IPS DF 6.9 (cell line): ENCODE data around the gene ADAM11.

ENCODE experiments used
- DNase-seq: peaks from one replicate; pipeline ENCODE4 v3.0.0-alpha.2; 2013; ENCODE audit warnings: low read depth, low spot score
- H3K27ac ChIP-seq: one replicate; pipeline ENCODE4 v1.5.1; 2013; ENCODE audit warnings: low read length, control low read depth
- H3K27me3 ChIP-seq: 2 replicates; pipeline ENCODE4 v1.6.1; 2013; ENCODE audit warnings: mild to moderate bottlenecking, low read length; ENCODE audit not compliant: control insufficient read depth, insufficient read depth
- H3K36me3 ChIP-seq: 2 replicates; pipeline ENCODE4 v1.6.1; 2013; ENCODE audit warnings: low read length; ENCODE audit not compliant: control insufficient read depth, insufficient read depth
- H3K4me1 ChIP-seq: 2 replicates; pipeline ENCODE4 v1.6.1; 2013; ENCODE audit warnings: low read length; ENCODE audit not compliant: control insufficient read depth, insufficient read depth
- H3K4me3 ChIP-seq: 2 replicates; pipeline ENCODE4 v1.5.1; 2013; ENCODE audit warnings: mild to moderate bottlenecking, low read length
- H3K9me3 ChIP-seq: 2 replicates; pipeline ENCODE4 v1.6.1; 2013; ENCODE audit warnings: low read length, inconsistent platforms; ENCODE audit not compliant: control insufficient read depth, insufficient read depth
- WGBS: extraction: QIAGEN DNeasy Blood & Tissue Kit; methylation state at CpG from one replicate; pipeline ENCODE4 v1.1.7; 2013; ENCODE audit warnings: mixed read lengths, missing lambda C conversion rate; ENCODE audit not compliant: insufficient read length, insufficient coverage; 5-methylcytosine and 5-hydroxymethylcytosine counted together

The ADAM11 gene

DNA sequence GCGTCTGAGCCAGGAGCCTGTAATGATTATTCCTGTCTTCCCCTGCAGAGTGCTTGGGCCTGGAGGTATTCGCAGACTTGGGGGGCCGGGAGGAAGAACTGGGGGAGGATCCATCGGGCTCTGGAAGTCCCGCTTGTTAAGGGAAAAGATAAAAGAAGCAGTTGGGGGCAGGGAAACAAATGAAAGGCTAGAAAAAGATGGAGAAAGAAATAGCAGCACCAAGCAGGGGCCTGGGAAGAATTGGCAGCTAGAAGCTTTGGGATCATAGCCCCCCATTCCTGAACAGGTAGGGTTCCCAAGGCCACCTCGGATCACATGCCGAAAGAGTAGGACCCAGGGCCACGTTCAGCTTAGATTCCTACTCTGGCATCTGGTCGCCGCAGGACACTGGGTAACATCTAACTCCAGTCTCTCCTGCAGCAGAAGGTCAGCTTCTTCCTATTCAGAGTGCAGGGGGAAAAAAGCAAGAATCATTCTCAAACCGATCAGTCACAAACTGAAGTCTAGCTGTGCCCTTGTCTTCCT is 23.6 kb downstream of the ADAM11 start:
- Histone ChIP-seq H3K36me3 (no peaks in the 10 kb centered on the region), H3K4me1 (peaks cover 9% of the 10 kb centered on the region), H3K4me3 (no peak overlapping the region), H3K9me3 (no peaks in the 10 kb centered on the region), H3K27me3 (no peaks in the 10 kb centered on the region), H3K27ac (no peak overlapping the region)
- WGBS, result no CpG with 5 or more reads among the region's 11 CpGs
- no peak for DNase-seq

DNA sequence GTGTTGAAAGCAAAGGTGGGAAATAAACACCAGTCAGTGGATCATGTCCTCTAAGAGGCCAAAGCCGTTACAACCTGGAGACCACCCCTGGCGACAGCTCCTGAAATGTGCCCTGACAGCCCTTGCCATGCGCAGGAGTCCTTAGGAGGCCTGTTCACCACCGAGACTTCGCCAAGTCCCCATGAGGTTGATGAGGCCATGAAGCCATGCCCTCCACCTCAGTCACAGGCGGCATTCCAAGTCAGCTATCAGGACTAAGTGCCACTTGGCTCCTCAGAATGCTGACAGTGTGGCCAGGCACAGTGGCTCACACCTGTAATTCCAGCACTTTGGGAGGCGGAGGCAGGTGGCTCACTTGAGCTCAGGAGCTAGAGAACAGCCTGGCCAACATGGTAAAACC is 27.1 kb downstream of the ADAM11 start:
- Histone ChIP-seq H3K9me3 (no peaks in the 10 kb centered on the region), H3K36me3 (no peaks in the 10 kb centered on the region), H3K4me1 (peaks cover 4% of the 10 kb centered on the region; the same call in 1 of the 2 replicates), H3K27me3 (no peaks in the 10 kb centered on the region), H3K4me3 (no peak overlapping the region), H3K27ac (no peak overlapping the region)
- WGBS, result no CpG with 5 or more reads among the region's 7 CpGs
- no peak for DNase-seq

DNA sequence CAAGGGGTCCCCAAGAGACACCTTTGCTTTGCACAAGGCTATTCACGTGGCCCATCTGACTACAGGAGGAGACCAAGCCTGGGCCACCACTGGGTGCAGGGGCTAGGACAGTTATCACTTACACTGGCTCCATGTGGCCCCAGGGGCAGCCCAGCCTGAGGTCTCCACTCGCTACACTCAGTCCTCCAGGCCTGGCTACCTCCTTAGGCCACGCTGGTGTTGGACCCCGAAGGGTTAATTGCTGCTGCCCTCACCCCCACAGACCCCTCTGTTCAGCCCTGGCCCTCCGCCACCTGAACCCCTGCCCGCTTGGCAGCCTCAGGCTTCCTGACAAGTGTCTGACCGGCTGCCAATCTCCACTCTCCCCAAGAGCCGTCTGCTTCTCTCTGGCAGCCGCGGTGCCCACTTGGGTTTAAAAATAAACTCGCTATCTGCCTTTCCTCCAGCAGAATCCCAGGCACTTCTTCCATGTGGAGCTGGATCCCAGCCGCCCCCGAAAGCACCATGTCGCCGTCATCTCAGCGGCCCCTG is 27.8 kb downstream of the ADAM11 start:
- Histone ChIP-seq H3K36me3 (no peaks in the 10 kb centered on the region), H3K4me3 (no peak overlapping the region), H3K27me3 (no peaks in the 10 kb centered on the region), H3K9me3 (no peaks in the 10 kb centered on the region), H3K27ac (no peak overlapping the region), H3K4me1 (no peaks in the 10 kb centered on the region)
- no CpG with 5 or more reads among the region's 16 CpGs for WGBS
- DNase-seq, result no peak

DNA sequence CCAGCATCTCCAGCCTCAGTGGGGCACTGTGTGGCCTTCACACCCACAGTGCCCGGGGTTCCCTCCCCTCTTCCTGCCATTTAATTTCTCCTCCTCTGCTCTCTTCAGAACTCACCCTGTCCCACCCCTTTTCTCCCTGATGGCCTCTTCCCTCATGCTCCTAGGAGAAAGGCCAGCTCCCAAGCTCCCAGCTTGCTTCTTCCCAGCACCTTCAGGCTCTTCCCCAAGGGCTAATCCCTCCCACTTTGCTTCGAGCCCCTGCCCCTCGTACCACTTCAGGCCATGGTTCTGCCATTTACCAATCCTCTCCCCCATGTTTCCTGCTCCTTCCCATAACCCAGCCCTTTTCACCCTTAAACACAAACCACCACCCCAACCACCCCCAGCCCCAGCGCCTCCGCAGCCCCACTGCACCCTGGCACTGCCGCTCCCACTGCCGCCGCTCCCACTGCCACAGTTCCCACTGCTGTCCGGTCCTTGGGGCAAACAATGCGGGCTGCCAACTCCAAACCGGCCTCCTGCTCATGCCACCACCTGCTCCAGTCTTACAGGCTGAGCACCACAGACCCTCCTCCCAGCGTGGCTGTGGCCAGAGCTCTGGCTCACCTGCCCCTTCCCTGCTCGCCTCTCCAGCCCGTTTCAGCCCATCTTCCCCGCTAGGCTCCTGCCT is 28.6 kb downstream of the ADAM11 start:
- H3K27ac ChIP-seq, result no peak overlapping the region
- DNase-seq, result no peak
- no peak overlapping the region for H3K4me3 ChIP-seq
- no CpG with 5 or more reads among the region's 15 CpGs for WGBS
- H3K9me3 ChIP-seq, result no peaks in the 10 kb centered on the region
- H3K36me3 ChIP-seq, result no peaks in the 10 kb centered on the region
- H3K27me3 ChIP-seq, result no peaks in the 10 kb centered on the region
- no peaks in the 10 kb centered on the region for H3K4me1 ChIP-seq

DNA sequence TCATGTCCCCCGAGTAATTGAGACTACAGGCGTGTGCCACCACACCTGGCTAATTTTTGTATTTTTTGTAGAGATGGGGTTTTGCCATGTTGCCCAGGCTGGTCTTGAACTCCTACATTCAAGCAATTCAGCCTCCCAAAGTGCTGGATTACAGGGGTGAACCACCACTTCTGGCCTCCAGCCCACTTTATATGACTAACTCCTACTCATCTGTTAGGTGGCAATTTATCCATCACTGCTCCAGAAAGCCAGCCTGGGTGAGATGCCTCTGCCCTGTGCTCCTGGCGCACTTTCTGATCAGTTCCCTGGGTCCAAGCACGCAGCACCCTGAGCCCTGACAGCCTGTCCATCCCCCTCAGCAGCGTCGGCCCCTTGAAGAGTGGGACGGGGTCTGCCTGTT is 29.4 kb downstream of the ADAM11 start:
- Histone ChIP-seq H3K27ac (no peak overlapping the region), H3K36me3 (no peaks in the 10 kb centered on the region), H3K4me1 (no peaks in the 10 kb centered on the region), H3K27me3 (no peaks in the 10 kb centered on the region), H3K9me3 (no peaks in the 10 kb centered on the region), H3K4me3 (no peak overlapping the region)
- no CpG with 5 or more reads among the region's 7 CpGs for WGBS
- DNase-seq, result no peak

DNA sequence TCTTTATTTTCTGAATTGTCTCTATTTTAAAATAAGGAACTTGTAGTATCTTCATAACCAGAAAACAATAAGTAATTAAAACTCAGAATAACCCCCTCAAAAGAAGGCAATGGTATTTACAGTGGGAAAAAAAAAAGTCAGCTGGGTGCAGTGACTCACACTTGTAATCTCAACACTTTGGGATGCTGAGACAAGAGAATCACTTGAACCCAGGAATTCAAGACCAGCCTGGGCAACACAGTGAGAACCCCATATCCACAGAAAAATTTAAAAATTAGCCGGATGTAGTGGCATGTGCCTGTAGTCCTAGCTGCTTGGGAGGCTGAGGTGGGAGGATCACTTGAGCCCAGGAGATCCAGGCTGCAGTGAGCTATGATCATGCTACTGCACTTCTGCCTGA is 33.5 kb downstream of the ADAM11 start:
- Histone ChIP-seq H3K9me3 (no peaks in the 10 kb centered on the region), H3K36me3 (no peaks in the 10 kb centered on the region), H3K27me3 (no peaks in the 10 kb centered on the region), H3K4me1 (0 out of 2 replicates have a peak, but pooled peaks cover 3% of the 10 kb centered on the region), H3K27ac (no peak overlapping the region), H3K4me3 (no peak overlapping the region)
- WGBS, result no CpG with 5 or more reads among the region's 1 CpG
- no peak for DNase-seq

DNA sequence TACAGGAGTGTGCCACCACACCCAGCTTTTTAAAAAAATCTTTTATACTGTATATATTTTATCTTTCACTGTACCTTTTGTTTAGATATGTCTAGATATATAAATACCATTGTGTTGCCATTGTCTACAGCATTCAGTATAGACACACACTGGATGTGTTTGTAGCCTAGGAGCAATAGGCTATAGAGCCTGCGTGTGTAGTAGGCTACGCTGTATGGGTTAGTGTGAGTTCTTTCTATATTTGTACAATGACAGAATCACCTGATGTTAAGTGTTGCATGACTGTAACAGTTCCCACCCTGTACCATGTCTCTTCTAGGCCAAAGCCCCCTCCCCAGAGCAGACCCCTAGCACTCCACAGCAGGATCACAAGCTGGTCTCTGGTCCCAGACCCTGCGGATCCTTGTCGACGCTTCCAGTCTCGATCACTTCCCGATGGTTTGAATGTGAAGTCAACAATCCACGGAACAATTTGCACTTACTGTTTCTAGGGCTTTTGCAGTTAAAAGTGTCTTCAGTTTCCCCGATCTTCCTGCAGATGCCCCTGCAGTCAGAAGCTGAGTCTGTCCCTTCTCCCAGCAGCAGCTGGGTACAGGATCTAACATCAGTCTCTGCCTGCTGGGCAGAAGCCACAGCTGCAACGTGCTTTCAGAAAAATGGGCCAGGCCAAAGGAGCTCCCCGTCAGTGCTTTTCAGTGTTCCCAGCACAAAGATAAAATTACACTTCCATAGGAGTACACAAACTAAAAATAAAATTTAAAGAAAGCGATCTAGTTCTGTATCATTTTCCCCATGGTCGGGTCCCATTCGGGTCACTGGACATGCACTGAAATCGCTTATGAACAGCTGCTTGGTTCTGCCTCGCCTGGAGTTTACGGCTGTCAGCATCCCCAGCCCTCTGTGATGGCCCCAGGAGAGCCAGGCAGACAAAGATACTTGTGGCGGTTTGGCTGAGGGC is 35.4 kb downstream of the ADAM11 start:
- WGBS, result no CpG with 5 or more reads among the region's 18 CpGs
- Histone ChIP-seq H3K36me3 (no peaks in the 10 kb centered on the region), H3K9me3 (no peaks in the 10 kb centered on the region), H3K4me1 (0 out of 2 replicates have a peak, but pooled peaks cover 3% of the 10 kb centered on the region), H3K27ac (no peak overlapping the region), H3K4me3 (no peak overlapping the region), H3K27me3 (no peaks in the 10 kb centered on the region)
- DNase-seq, result no peak

DNA sequence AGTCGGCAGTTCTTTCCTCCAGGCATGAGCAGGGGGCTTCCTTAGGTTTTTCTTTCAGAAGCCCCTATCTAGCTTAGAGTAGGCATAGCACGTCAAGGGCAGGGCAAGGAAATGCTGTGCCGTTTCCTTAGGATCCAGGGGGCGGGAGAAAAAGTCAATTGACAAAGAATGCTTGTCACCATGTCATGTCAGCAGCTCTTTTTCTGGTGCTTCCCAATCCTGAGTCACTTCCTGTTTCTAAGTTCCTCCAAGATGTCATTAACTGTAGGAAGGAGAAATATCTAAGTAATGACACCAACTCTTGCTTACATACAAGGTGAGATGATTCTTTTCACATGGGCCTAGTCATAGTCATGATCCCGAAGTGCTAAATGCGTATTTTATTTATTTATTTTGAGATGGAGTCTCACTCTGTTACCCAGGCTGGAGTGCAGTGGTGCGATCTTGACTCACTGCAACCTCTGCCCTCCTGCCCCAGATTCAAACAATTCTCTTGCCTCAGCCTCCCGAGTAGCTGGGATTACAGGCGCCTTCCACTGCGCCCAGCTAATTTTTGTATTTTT is 36.1 kb downstream of the ADAM11 start:
- no CpG with 5 or more reads among the region's 10 CpGs for WGBS
- 0 out of 2 replicates have a peak, but pooled peaks cover 3% of the 10 kb centered on the region for H3K4me1 ChIP-seq
- no peak for DNase-seq
- no peaks in the 10 kb centered on the region for H3K9me3 ChIP-seq
- no peak overlapping the region for H3K4me3 ChIP-seq
- H3K27me3 ChIP-seq, result 0 out of 2 replicates have a peak, but pooled peaks cover 1% of the 10 kb centered on the region
- H3K36me3 ChIP-seq, result no peaks in the 10 kb centered on the region; the same call in 1 of the 2 replicates
- no peak overlapping the region for H3K27ac ChIP-seq

DNA sequence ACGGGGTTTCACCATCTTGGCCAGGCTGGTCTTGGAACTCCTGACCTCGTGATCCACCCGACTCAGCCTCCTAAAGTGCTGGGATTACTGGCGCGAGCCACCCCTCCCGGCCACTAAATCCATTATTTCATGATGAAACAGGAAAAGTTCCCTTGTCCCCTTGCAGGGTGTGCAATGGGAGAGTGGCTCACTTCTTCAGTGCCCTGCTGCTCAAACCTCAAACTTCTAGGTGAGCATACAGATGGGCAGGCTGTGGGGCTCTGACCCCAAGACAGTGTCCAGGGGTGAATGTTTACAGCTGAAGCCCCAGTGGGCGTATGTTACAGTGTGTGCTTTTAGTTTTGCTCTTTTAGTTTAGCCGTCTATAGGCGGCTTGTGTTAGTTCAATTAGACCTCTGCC is 36.6 kb downstream of the ADAM11 start:
- 0 out of 2 replicates have a peak, but pooled peaks cover 3% of the 10 kb centered on the region for H3K4me1 ChIP-seq
- H3K36me3 ChIP-seq, result no peaks in the 10 kb centered on the region; the same call in 1 of the 2 replicates
- DNase-seq, result no peak
- no peak overlapping the region for H3K27ac ChIP-seq
- no peaks in the 10 kb centered on the region for H3K9me3 ChIP-seq
- H3K27me3 ChIP-seq, result 0 out of 2 replicates have a peak, but pooled peaks cover 1% of the 10 kb centered on the region
- no peak overlapping the region for H3K4me3 ChIP-seq
- WGBS, result no CpG with 5 or more reads among the region's 9 CpGs

DNA sequence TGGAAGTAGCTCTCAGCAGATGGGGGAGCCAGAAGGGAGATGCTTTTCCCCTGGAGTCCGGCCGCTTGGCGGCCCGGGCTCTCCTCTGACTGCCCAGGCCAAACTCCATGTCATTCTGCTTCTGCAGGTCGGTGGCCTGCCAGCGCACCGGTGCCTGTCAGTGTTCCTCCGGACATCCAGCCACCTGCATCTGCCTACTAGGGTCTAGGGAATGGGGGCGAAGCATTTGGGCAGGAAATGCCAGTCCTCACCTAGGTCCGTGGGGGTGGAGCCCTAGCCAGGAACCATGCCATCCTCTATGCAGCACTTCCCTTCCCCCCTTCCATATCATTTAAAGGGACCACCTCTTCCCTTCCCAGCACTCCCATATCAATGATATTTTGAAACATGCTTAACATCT is 37.1 kb downstream of the ADAM11 start:
- no peak for DNase-seq
- no peaks in the 10 kb centered on the region; the same call in 1 of the 2 replicates for H3K36me3 ChIP-seq
- no peaks in the 10 kb centered on the region for H3K9me3 ChIP-seq
- WGBS, result no CpG with 5 or more reads among the region's 10 CpGs
- H3K27ac ChIP-seq, result no peak overlapping the region
- 0 out of 2 replicates have a peak, but pooled peaks cover 1% of the 10 kb centered on the region for H3K27me3 ChIP-seq
- H3K4me3 ChIP-seq, result no peak overlapping the region
- 0 out of 2 replicates have a peak, but pooled peaks cover 3% of the 10 kb centered on the region for H3K4me1 ChIP-seq
